ENCODE measurements around the gene IDE. TPM values are rescaled to one million over a fixed set of nuclear protein-coding genes. Genes with fewer than 3 reads are reported as not detected.

IDE gene
- total and polyA plus RNA-seq, 9 of the 15 experiments (the other 6 are each of a cell fraction or from before 2014, with no cell fraction given), result 10.2 to 50.6 (median 33.2) TPM

GRCh38 chr10:92544296-92544695 is 29.6 kb downstream of the IDE start (continued):
- TF ChIP-seq ZNF407 (IDR thresholded peaks at IDR 0.05; ENCODE audit: low read depth), result no peak

GRCh38 chr10:92542458-92542857 is 31.4 kb downstream of the IDE start:
- Histone ChIP-seq H3K4me1 (replicated peaks in 1 of 2; ENCODE audit: control insufficient read depth in 2 of 2, insufficient read depth in 2 of 2, low read length in 2 of 2) (peaks cover 0 to 2% of the 10 kb centered on the region in 2 experiments; a peak in 3 of 5 replicates), H3K27ac (ENCODE audit: extremely low read depth, low read depth, low read length) (no peak overlapping the region), H2AFZ (ENCODE audit: low read depth, low read length) (no peak overlapping the region), H3K4me3 (no peak overlapping the region), H3K9me1 (ENCODE audit: control insufficient read depth, insufficient read depth, low read length) (peaks cover 3% of the 10 kb centered on the region), H3K36me3 (ENCODE audit: control insufficient read depth, insufficient read depth, low read length) (peaks cover 26% of the 10 kb centered on the region; the same call in 1 of the 3 replicates), H3K9ac (ENCODE audit: insufficient read depth in 1 of 2, low read depth in 2 of 2, low read length in 2 of 2) (no peak overlapping the region), H3K79me2 (ENCODE audit: control insufficient read depth, insufficient read depth, low read length) (peaks cover 85% of the 10 kb centered on the region), H3K9me3 (replicated peaks; ENCODE audit: control insufficient read depth, insufficient read depth, low read depth, low read length) (no peaks in the 10 kb centered on the region), H4K20me1 (replicated peaks; ENCODE audit: control insufficient read depth, insufficient read depth, low read length) (peaks cover 4% of the 10 kb centered on the region; the same call in 1 of the 2 replicates), H3K27me3 (ENCODE audit: control insufficient read depth in 2 of 2, insufficient read depth in 2 of 2, low read length in 2 of 2) (no peaks in the 10 kb centered on the region), H3K4me2 (ENCODE audit: insufficient read depth, low read length) (no peak overlapping the region)
- intact Hi-C loops (cut with micrococcal nuclease), result no loop called here
- CTCF ChIA-PET (ENCODE audit: low intra/inter-chr PET ratio), result no interaction called here
- FAIRE-seq, result no peak
- DNase-seq (ENCODE audit: extremely low read depth in 1 of 4, low spot score in 3 of 4), result no peak
- ATAC-seq, result no peak
- POLR2A ChIA-PET, result no interaction called here
- WGBS (ENCODE audit: insufficient coverage, low coverage, missing lambda C conversion rate), result 81% methylated on average over 5 of the region's 5 CpGs
- in situ Hi-C loops (cut with MboI), result no loop called here
- no TSS peak for BruUV-seq (replicated peaks)
- TF ChIP-seq ZNF518B (CRISPR knock-in tag; IDR thresholded peaks at IDR 0.05) (no peak), KAT8 (IDR thresholded peaks at IDR 0.05; ENCODE audit: low read depth) (no peak), HDAC2 (IDR thresholded peaks at IDR 0.05) (no peak), GMEB1 (CRISPR knock-in tag; IDR thresholded peaks at IDR 0.05) (no peak), JUN (IDR thresholded peaks at IDR 0.05; ENCODE audit: borderline replicate concordance, low read depth, low read length) (no peak), JUN (CRISPR knock-in tag; IDR thresholded peaks at IDR 0.05; ENCODE audit: borderline replicate concordance) (no peak), NEUROD1 (IDR thresholded peaks at IDR 0.05; ENCODE audit: borderline replicate concordance, low read depth, low read length, partially characterized antibody) (no peak)

Data from K562 (cell line).